Measurements from ENCODE around the gene SHISAL1.

DNA sequence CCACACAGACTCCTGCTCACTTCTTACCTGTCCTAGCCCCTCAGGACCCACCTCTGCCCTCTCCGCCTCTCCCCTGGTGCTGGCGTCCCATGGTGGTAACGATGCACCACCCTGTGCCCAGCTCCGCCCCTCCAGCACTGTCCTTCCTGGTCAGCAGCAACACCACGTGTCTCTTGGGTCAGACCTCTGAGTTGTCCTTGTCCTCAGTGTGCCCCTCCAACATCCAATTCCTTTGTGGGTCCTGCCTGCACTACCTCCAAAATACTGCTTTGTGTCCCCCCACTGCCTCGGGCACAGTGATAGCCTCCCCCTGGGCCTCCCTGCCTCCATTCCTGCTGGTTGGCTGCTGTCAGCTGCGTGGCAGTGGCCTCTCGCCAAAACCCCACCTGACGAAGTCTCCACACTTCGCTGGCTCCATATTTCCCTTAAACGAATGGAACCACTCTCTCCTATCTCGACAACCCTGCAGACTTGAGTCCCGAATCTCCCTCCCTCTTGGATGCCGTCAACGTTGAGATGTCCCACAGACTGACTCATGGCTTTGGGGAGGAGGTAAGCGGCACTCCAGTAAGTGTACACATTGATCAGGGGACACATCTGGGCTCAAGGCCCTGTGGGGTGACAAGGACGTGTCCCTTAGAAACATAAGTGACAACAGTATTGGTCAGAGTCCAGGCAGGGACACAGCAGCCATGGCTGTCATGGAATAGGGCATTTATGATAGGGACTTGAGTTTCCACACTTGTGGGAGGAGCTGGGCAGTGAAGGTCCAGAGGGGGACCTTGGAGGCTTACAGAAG is 42.8 kb downstream of the SHISAL1 start:
- TF ChIP-seq POLR2A (IDR thresholded peaks at IDR 0.05) (no peak), POLR2AphosphoS5 (IDR thresholded peaks at IDR 0.05) (no peak)
